Hematopoietic multipotent progenitor cell treated with erythropoietin and hydrocortisone succinate and interleukin-3 and kit ligand, for 6 days (in vitro differentiated cells): ENCODE results near the gene DNAJB8.

Experiments used
- DNase-seq: peaks from one replicate; pipeline ENCODE4 v3.0.0-alpha.2; 2015

Gene DNAJB8

GRCh38 chr3:128493570-128494366, 27.1 kb upstream of the DNAJB8 start:
- DNase-seq: peak; percentile 51

GRCh38 chr3:128492671-128493569, 26.2 kb upstream of the DNAJB8 start, which contains the start of gene GATA2:
Gene GATA2 (minus strand): TSS chr3:128493201. CDS start chr3:128487031, 6,170 bp downstream.
- peak; percentile 72 for DNase-seq

GRCh38 chr3:128491941-128492670, 25.4 kb upstream of the DNAJB8 start:
- DNase-seq: peak; percentile 56

GRCh38 chr3:128491691-128491940, 24.9 kb upstream of the DNAJB8 start:
- DNase-seq: no peak

GRCh38 chr3:128490915-128491690, 24.4 kb upstream of the DNAJB8 start:
- peak; percentile 56 for DNase-seq

GRCh38 chr3:128490650-128490914, 23.9 kb upstream of the DNAJB8 start:
- DNase-seq: no peak

GRCh38 chr3:128489927-128490649, 23.4 kb upstream of the DNAJB8 start:
- DNase-seq: peak; percentile 69

- DNase-seq: peak; percentile 51
Measured at GRCh38 chr3:128489674-128489926, 22.9 kb upstream of the DNAJB8 start.

- DNase-seq: peak; percentile 78
Measured at GRCh38 chr3:128488991-128489673, 22.4 kb upstream of the DNAJB8 start.

- peak; percentile 73 for DNase-seq
Measured at GRCh38 chr3:128488636-128488990, 21.9 kb upstream of the DNAJB8 start.

GRCh38 chr3:128487813-128488635, 21.3 kb upstream of the DNAJB8 start:
- DNase-seq: peak; percentile 92

GRCh38 chr3:128487538-128487812, 20.8 kb upstream of the DNAJB8 start:
- no peak for DNase-seq

GRCh38 chr3:128486681-128487537, 20.2 kb upstream of the DNAJB8 start:
- peak; percentile 71 for DNase-seq

GRCh38 chr3:128486205-128486628, 19.5 kb upstream of the DNAJB8 start:
- peak; percentile 47 for DNase-seq

- peak; percentile 47 for DNase-seq
Measured at GRCh38 chr3:128485282-128486204, 18.9 kb upstream of the DNAJB8 start.

- DNase-seq: peak; percentile 35
Measured at GRCh38 chr3:128484404-128485281, 18.0 kb upstream of the DNAJB8 start.

GRCh38 chr3:128483657-128484403, 17.1 kb upstream of the DNAJB8 start:
- DNase-seq: peak; percentile 62
